ENCODE results near the gene DLST.

The DLST gene

GRCh38 chr14:74907744-74908143 is 26.0 kb downstream of the DLST start:
- Histone ChIP-seq H3K9me3 (no peaks in the 10 kb centered on the region), H3K27ac (peak overlapping the region in 1 of 2 donors; percentile 6), H3K27me3 (no peaks in the 10 kb centered on the region), H3K36me3 (peaks cover 6 to 21% (median 8%) of the 10 kb centered on the region in 3 donors), H3K4me1 (peaks cover 0 to 29% (median 15%) of the 10 kb centered on the region in 4 donors), H3K4me3 (no peak overlapping the region)
- intact Hi-C loops (cut with DNase I; ENCODE audit: low total_unique reads): no loop called here
- DNase-seq: no peak
- TF ChIP-seq CTCF (IDR thresholded peaks at IDR 0.05): no peak

GRCh38 chr14:74908861-74909341 is 27.2 kb downstream of the DLST start:
- H3K36me3 ChIP-seq: peaks cover 0 to 9% (median 4%) of the 10 kb centered on the region in 3 donors
- H3K27me3 ChIP-seq: no peaks in the 10 kb centered on the region
- H3K4me1 ChIP-seq: peaks cover 0 to 29% (median 15%) of the 10 kb centered on the region in 4 donors
- peak in 1 of 2 donors; percentile 54 for DNase-seq
- H3K9me3 ChIP-seq: no peaks in the 10 kb centered on the region
- intact Hi-C loops (cut with DNase I; ENCODE audit: low total_unique reads): no loop called here
- no peak overlapping the region for H3K27ac ChIP-seq
- TF ChIP-seq CTCF (IDR thresholded peaks at IDR 0.05): no peak
- H3K4me3 ChIP-seq: no peak overlapping the region

- Histone ChIP-seq H3K4me1 (peaks cover 0 to 34% (median 15%) of the 10 kb centered on the region in 4 donors), H3K36me3 (peaks cover 0 to 4% (median 3%) of the 10 kb centered on the region in 3 donors), H3K27ac (no peak overlapping the region), H3K27me3 (no peaks in the 10 kb centered on the region), H3K4me3 (no peak overlapping the region), H3K9me3 (no peaks in the 10 kb centered on the region)
- DNase-seq: peak in 1 of 2 donors; percentile 64
- TF ChIP-seq CTCF (IDR thresholded peaks at IDR 0.05): no peak
- intact Hi-C loops (cut with DNase I; ENCODE audit: low total_unique reads): no loop called here
These were observed 27.8 kb downstream of the DLST start for GRCh38 chr14:74909501-74909900.

DNA sequence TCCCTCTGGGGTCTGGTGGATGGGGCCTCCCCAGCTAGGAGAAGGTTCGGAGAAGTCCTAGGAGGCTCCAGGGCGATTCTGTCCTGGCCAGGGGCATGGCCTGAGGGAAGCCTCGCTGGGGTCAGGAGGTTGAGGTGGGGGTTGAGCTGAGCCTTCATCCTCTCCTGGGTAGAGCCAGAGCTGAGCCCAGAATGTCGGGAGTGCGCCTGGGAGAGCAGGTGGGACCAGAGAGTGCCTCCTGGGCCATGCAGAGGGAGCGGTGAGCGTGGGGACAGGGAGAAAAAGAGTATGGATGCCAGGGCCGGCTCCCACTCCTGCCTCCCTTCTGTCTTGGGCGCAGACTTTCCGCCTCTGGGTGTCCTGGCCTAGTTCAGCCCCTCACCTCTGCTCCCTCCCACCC is 28.2 kb downstream of the DLST start:
- TF ChIP-seq CTCF (IDR thresholded peaks at IDR 0.05): no peak
- H3K4me1 ChIP-seq: peaks cover 0 to 36% (median 15%) of the 10 kb centered on the region in 4 donors
- intact Hi-C loops (cut with DNase I; ENCODE audit: low total_unique reads): no loop called here
- peaks cover 0 to 4% (median 0%) of the 10 kb centered on the region in 3 donors for H3K36me3 ChIP-seq
- DNase-seq: peak in 1 of 2 donors; percentile 54
- no peak overlapping the region for H3K4me3 ChIP-seq
- H3K9me3 ChIP-seq: no peaks in the 10 kb centered on the region
- H3K27me3 ChIP-seq: no peaks in the 10 kb centered on the region
- H3K27ac ChIP-seq: no peak overlapping the region

- DNase-seq: peak in 1 of 2 donors; percentile 49
- Histone ChIP-seq H3K4me1 (peaks cover 0 to 36% (median 14%) of the 10 kb centered on the region in 4 donors), H3K9me3 (no peaks in the 10 kb centered on the region), H3K4me3 (no peak overlapping the region), H3K27me3 (no peaks in the 10 kb centered on the region), H3K27ac (no peak overlapping the region), H3K36me3 (peaks cover 0 to under 1% (median 0%) of the 10 kb centered on the region in 3 donors)
- no peak for TF ChIP-seq CTCF (IDR thresholded peaks at IDR 0.05)
- intact Hi-C loops (cut with DNase I; ENCODE audit: low total_unique reads): no loop called here
These were observed 28.8 kb downstream of the DLST start for GRCh38 chr14:74910556-74910955.
